HAP-1 (cell line): Measurements from ENCODE around the gene CFAP77.

Source experiments
- DNase-seq, 2 experiments: peaks; one replicate each; pipeline ENCODE4 v3.0.0-alpha.2; 2016 to 2020; ENCODE audit warnings: low spot score in 2 of 2
- H3K27me3 ChIP-seq: fragments of 250-450 bp; sonication (Bioruptor Pico); 2 replicates; pipeline ENCODE4 v1.5.1; 2020; ENCODE audit warnings: low read depth, mild to moderate bottlenecking, moderate library complexity
- H3K36me3 ChIP-seq: fragments of 250-450 bp; sonication (Bioruptor Pico); replicated peaks from 2 replicates; pipeline ENCODE4 v1.5.1; 2020; ENCODE audit warnings: mild to moderate bottlenecking
- H3K4me1 ChIP-seq: fragments of 250-450 bp; sonication (Bioruptor Pico); 2 replicates; pipeline ENCODE4 v1.5.1; 2020; ENCODE audit warnings: mild to moderate bottlenecking
- H3K4me3 ChIP-seq: fragments of 250-450 bp; sonication (Bioruptor Pico); 2 replicates; pipeline ENCODE4 v1.5.1; 2020; ENCODE audit warnings: mild to moderate bottlenecking, moderate library complexity
- H3K9me3 ChIP-seq: fragments of 250-450 bp; sonication (Bioruptor Pico); 2 replicates; pipeline ENCODE4 v1.5.1; 2020; ENCODE audit warnings: mild to moderate bottlenecking, moderate library complexity
- in situ Hi-C: fragments of 300-500 bp; cut with MboI; formaldehyde crosslinking; loops from 3 replicates; pipeline ENCODE4 v1.14.3; 2020; ENCODE audit warnings: low sequenced_read_pairs, inconsistent platforms, mixed read lengths

CFAP77 gene

DNA sequence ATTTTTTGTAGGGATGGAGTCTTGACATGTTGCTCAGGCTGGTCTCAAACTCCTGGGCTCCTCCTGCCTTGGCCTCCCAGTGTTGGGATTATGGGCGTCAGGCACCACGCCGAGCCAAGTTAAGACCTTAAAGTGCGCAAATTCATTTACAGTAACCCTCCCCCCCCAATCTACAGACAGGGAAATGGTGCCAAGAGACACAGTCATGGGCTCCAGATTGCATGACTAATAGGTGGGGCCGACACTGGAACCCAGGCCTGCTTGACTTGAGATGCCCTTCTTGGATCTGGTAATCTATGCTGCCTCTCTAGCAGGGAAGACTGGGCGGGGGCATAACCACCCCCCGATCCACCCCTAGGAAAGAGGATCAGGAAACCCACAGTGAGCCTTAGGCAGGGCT is 22.9 kb upstream of the CFAP77 start:
- no peak for DNase-seq
- Histone ChIP-seq H3K36me3 (peaks cover 70% of the 10 kb centered on the region), H3K27me3 (no peaks in the 10 kb centered on the region), H3K9me3 (no peaks in the 10 kb centered on the region), H3K4me3 (no peak overlapping the region), H3K4me1 (no peaks in the 10 kb centered on the region)
- in situ Hi-C loops, result no loop called here

DNA sequence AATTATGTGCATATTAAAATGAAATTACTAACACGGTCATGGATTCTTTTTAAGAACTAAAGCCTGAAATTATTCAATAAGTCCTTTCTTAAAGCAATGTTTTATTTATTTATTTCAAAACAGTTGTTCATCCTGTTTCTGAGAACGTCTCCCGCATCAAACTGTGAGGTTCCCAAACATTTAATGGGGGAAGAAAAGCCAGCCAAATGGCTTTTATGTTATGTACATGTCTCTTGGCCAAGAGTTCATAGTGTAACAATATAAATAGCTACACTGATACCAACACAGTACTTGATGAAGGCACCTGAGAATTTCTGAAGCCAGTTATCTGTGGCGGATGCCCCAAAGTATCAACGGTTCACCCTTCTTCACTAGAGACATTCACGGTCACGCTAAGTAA is 19.0 kb upstream of the CFAP77 start:
- DNase-seq, result no peak
- Histone ChIP-seq H3K27me3 (no peaks in the 10 kb centered on the region), H3K36me3 (peaks cover 80% of the 10 kb centered on the region), H3K9me3 (no peaks in the 10 kb centered on the region), H3K4me1 (no peaks in the 10 kb centered on the region), H3K4me3 (no peak overlapping the region)
- in situ Hi-C loops, result no loop called here

DNA sequence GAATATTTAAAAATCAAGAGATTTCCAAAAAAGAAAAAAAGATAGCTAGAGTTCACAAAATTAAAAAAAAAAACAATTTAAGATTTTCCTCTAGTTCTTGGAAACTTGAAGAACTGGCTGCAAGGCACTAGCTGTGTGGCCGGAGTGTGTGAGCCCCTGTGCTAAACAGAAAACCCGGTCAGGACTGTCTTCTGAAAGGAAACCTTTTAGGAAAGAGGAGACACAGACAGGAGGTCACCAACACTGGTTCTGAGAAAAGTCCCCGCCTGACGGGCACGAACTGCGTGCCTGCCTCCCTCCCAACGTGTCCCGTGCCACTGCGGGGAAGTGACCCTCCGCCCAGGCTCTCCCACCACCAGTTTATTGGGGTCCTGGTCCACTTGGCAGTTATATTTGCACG is 18.6 kb upstream of the CFAP77 start:
- Histone ChIP-seq H3K9me3 (no peaks in the 10 kb centered on the region), H3K27me3 (no peaks in the 10 kb centered on the region), H3K4me3 (no peak overlapping the region), H3K36me3 (peaks cover 80% of the 10 kb centered on the region), H3K4me1 (no peaks in the 10 kb centered on the region)
- DNase-seq, result no peak
- in situ Hi-C loops, result no loop called here

DNA sequence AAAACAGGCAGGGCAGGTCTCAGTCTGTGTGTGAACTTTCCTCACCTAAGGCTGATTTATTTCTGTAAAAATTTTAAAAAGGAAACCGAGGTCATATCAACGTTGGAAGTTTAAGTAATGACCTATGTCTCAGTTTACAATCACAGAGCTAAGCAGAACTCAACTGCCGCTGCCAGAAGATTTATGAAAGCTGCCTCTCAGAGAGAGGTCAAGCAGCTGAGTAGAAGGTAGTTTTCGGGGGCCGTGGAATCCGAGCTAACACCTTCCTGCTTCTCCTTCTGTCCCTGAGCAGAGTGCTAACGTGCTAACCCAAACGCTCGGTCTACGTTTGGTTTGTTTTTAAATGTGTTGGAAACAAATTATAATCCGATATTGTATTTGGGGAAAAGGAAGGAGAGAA is 14.5 kb upstream of the CFAP77 start:
- Histone ChIP-seq H3K4me1 (no peaks in the 10 kb centered on the region), H3K4me3 (no peak overlapping the region)
- in situ Hi-C loops, result no loop called here

DNA sequence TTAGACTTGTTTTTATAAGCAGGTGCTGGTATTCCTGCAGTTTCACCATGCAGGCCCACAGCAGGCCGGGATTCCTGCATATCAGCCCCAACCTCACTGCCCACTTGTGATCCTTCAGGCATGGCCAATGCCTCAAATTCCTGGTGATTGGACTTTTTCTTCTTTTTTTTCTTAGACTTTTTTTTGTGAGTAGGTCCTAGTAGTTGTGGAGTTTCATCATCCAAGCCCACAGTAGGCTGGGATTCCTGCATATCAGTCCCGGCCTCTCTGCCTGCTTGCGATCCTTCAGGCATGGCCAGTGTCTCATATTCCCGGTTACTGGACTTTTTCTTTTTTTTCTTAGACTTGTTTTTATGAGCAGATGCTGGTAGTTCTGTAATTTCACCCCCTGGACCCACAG is 8.2 kb upstream of the CFAP77 start:
- in situ Hi-C loops, result no loop called here
- H3K4me3 ChIP-seq, result no peak overlapping the region

More for the DNA sequence above, 14.5 kb upstream of the CFAP77 start:
- DNase-seq, result no peak
- Histone ChIP-seq H3K9me3 (no peaks in the 10 kb centered on the region), H3K36me3 (peaks cover 87% of the 10 kb centered on the region), H3K27me3 (no peaks in the 10 kb centered on the region)

DNA sequence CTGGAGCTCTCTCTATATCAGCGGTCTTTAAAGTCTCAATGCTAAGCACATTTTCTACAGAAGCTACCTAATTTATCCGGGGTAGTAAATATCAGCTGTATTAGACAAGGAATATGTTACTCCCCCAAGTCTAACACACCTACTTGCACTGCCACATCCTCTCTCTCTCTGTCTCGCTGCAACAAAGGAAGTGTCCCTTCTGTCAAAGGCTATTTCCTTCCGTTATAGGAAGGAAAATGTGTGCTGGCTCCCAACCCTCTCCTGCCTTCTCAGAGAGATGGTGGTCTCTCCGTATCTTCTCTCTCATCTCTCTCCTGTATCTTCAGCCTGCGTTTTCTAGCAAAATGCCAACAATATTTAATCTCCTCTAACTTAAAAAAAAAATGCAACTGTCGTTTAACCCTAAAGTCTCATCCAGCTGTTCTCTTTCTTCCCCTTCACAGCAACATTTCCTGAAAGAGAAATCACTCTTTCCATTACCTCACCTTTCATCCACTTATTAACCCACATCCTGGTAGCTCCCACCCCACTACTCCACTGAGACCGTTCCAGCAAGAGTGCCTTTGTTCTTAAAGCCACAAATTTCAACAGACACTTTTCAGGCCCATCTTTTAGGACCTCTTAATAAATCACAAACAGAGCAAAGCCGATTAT is 5.7 kb upstream of the CFAP77 start:
- in situ Hi-C loops, result no loop called here
- DNase-seq, result no peak
- no peaks in the 10 kb centered on the region for H3K27me3 ChIP-seq
- H3K9me3 ChIP-seq, result no peaks in the 10 kb centered on the region
- H3K4me3 ChIP-seq, result no peak overlapping the region
- peaks cover 3% of the 10 kb centered on the region for H3K4me1 ChIP-seq
- peaks cover 24% of the 10 kb centered on the region for H3K36me3 ChIP-seq

More for the DNA sequence above, 8.2 kb upstream of the CFAP77 start:
- H3K36me3 ChIP-seq, result peaks cover 47% of the 10 kb centered on the region
- no peaks in the 10 kb centered on the region for H3K9me3 ChIP-seq
- no peaks in the 10 kb centered on the region for H3K27me3 ChIP-seq
- peaks cover under 1% of the 10 kb centered on the region for H3K4me1 ChIP-seq
- no peak for DNase-seq

DNA sequence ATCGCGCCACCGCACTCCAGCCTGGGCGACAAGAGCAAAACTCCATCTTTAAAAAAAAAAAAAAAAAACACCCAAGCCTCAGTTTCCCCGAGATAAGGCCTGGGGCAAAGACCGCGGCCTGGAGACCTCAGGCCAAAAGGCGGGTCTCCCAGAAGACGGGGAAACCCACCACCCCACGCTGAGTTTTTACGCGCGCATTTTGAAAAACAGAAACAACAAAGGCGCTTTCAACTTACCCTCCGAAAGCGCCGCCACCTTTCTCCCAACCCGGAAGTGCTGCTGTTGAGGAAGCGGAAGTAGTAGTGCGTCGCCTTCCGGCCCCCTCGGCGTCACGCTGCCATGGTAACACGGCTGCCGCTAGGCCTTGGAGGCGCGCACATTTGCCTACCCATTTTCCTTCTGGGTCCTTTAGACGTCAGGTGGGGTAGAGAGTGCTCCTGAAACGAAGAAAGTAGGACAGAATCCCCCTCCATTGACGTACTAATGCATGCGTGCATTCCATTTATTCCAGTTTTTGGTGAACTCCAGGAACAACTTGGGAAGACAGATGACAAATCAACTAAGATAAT is 3.4 kb upstream of the CFAP77 start, which contains the start of gene TTF1:
TSS of gene TTF1 (minus strand) at position 287 of the 569 bp plus-strand sequence. CDS start 4,019 bp downstream, outside the sequence.
- DNase-seq, result peak; percentile 90 to 94
- no peaks in the 10 kb centered on the region for H3K9me3 ChIP-seq
- H3K4me1 ChIP-seq, result peaks cover 12% of the 10 kb centered on the region
- in situ Hi-C loops, result no loop called here
- H3K4me3 ChIP-seq, result peak within 1 kb of the TSS; percentile 59
- peaks cover 4% of the 10 kb centered on the region; the same call in 1 of the 2 replicates for H3K36me3 ChIP-seq
- H3K27me3 ChIP-seq, result no peaks in the 10 kb centered on the region

DNA sequence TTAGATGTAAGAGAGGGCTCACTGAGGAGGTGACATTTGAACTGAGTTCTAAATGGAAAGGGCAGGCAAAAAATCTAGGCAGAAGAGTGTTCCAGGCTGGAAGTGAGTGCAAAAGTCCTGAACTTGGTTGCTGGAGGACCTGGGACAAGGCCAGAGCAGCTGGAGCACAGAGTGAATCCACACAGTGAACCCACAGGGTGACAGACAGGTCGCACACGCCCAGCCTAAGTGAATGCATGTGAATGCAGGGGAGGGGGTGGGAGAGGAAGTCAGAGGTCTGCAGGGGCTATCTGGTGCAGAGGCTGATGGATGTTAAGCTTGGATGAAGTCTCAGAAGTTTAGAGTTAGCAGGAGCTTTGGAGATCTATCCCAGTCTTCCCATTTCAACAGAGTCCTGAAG is 2.8 kb upstream of the CFAP77 start:
- H3K27me3 ChIP-seq, result no peaks in the 10 kb centered on the region
- H3K4me1 ChIP-seq, result peaks cover 12% of the 10 kb centered on the region
- H3K4me3 ChIP-seq, result peak overlapping the region; percentile 59
- H3K9me3 ChIP-seq, result no peaks in the 10 kb centered on the region
- in situ Hi-C loops, result no loop called here
- DNase-seq, result no peak
- H3K36me3 ChIP-seq, result peaks cover 4% of the 10 kb centered on the region; the same call in 1 of the 2 replicates

DNA sequence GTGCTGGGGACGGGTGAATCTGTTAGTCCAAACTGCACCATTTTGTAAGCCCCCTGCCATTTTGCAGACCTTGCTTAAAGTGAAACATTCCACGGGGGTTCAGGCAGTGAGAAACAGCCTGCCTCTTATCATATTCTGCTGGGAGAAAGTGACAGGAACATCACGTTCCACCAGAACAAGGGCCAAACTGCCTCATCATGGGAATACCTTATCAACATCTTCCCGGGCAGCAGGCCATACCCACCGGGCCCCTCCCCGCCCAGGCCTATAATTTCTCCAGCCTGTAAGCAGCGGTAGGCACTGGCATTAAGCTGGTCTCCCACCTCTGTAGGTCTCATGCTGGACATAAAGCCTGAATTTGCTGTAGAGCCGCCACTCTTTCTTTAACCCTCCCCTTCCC is 1.5 kb upstream of the CFAP77 start:
- H3K27me3 ChIP-seq, result peaks cover 9% of the 10 kb centered on the region; the same call in 1 of the 2 replicates
- H3K4me1 ChIP-seq, result peaks cover 12% of the 10 kb centered on the region
- no peak overlapping the region for H3K4me3 ChIP-seq
- no peaks in the 10 kb centered on the region for H3K36me3 ChIP-seq
- in situ Hi-C loops, result no loop called here
- no peak for DNase-seq
- no peaks in the 10 kb centered on the region for H3K9me3 ChIP-seq

DNA sequence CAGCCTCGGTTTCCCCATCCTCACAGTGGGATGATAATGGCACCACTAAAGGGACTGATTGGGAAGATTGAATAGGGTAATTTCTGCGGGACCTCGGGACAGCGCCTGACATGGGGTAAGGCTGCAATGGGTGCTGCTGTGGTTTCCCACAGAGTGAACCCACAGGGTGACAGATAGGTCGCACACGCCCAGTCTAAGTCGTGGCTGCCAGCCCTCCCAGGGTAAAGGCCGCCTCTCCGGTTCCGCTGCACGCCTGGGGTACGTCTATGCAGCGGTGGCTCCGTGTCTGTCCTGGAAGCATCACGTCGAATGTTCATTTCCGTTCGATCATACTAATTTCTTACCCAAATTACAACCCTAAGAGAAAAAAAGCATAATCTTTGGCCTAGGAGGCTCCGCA is 631 bp downstream of the CFAP77 start:
- DNase-seq, result no peak
- in situ Hi-C loops, result loop anchor here (5.0 to 10.0 kb wide), 3 partner anchors 97 to 384 kb away; no protein-coding TSS in a partner anchor
- Histone ChIP-seq H3K36me3 (no peaks in the 10 kb centered on the region), H3K4me3 (peak overlapping the region; percentile 43; the same call in 1 of the 2 replicates), H3K9me3 (no peaks in the 10 kb centered on the region), H3K4me1 (peaks cover 14% of the 10 kb centered on the region), H3K27me3 (peaks cover 25% of the 10 kb centered on the region)

DNA sequence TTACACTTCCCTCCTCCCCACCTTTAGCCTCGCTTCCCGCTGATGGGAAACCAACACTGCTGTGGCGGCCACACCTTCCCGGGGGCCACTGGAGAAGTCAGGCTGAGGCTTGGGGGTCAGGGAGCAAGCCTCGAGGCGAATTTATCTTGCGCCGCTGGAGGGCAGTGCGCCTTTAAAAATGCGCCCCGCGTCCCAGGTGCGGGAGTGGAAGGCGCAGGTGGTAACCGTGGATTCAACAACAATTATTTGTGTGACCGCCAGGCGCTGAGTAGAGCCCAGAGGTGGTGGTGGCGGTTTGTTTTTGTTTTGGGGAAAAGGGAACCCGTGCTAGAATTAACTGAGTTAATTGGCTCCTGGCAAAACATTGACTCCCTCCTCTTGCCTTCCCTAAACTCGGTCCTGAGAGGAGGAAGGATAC is 1.1 kb downstream of the CFAP77 start:
- peaks cover 14% of the 10 kb centered on the region for H3K4me1 ChIP-seq
- 0 out of 2 replicates have a peak overlapping the region, but pooled peaks have one; percentile 43 for H3K4me3 ChIP-seq
- in situ Hi-C loops, result loop anchor here (5.0 to 10.0 kb wide), 3 partner anchors 96 to 384 kb away; no protein-coding TSS in a partner anchor
- no peaks in the 10 kb centered on the region for H3K36me3 ChIP-seq
- DNase-seq, result peak; percentile 55 to 84
- peaks cover 28% of the 10 kb centered on the region for H3K27me3 ChIP-seq
- no peaks in the 10 kb centered on the region for H3K9me3 ChIP-seq

DNA sequence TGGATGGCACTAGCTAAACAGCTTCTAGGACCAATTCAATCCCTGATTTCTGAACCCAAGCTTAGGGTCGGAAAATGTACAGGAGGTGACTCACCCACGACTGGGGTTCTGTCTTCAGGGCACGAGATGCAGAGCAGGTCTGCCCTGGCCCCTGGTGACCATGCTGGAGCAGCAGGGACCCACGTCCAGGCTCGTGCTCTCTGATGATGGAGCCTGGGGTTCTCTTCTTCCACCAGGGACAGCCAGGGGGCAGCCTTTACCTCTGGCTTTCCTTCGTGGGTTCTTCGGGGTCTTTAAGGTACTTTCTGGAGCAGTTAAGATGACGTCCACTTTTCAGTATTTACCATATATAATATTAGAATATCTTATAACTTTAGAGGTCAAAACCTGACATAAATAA is 2.1 kb downstream of the CFAP77 start:
- Histone ChIP-seq H3K36me3 (no peaks in the 10 kb centered on the region), H3K9me3 (no peaks in the 10 kb centered on the region), H3K27me3 (peaks cover 28% of the 10 kb centered on the region), H3K4me1 (peaks cover 11% of the 10 kb centered on the region), H3K4me3 (no peak overlapping the region)
- DNase-seq, result peak; percentile 55 to 68
- in situ Hi-C loops, result loop anchor here (5.0 to 10.0 kb wide), 3 partner anchors 95 to 383 kb away; no protein-coding TSS in a partner anchor

DNA sequence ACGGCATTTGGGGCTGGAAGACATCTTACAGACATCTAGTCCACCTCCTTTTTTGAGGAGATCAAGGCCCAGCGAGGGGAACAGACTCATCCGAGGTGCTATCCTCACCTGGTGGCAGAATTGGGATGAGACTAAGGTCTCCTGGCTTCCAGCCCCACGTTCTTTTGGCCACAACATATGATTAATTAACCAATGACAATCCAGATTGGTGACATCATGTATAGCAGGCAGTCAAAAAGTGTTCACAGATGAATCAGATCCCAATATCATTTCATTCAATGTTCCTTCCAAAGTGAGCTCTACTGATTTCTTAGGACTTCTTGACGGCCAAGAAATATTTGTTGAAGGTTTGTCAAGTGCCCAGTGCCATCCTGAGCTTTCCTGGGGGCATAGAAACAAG is 3.9 kb downstream of the CFAP77 start:
- Histone ChIP-seq H3K4me1 (peaks cover 19% of the 10 kb centered on the region), H3K36me3 (no peaks in the 10 kb centered on the region), H3K4me3 (no peak overlapping the region), H3K27me3 (peaks cover 28% of the 10 kb centered on the region), H3K9me3 (no peaks in the 10 kb centered on the region)
- DNase-seq, result no peak
- in situ Hi-C loops, result loop anchor here (5.0 to 10.0 kb wide), 3 partner anchors 93 to 381 kb away; no protein-coding TSS in a partner anchor

DNA sequence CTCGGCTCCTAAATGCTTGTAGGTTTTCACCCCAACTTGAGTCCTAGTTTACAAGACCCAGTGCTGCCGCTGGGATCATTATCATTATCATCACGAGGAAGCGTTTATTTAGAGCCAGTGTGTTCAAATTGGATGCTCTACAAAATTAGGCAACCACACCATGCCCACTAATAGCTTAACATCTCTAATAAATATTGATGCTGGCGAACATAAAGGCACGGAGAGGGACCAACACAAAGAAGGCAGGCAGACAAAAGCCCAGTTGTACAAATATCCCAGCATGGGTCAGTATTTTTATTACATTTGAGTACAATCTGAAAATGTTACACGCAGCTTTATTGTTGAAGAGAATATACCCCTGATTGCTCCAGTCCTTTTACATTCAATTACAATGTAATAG is 4.7 kb downstream of the CFAP77 start:
- no peak for DNase-seq
- peaks cover 21% of the 10 kb centered on the region for H3K4me1 ChIP-seq
- no peaks in the 10 kb centered on the region for H3K36me3 ChIP-seq
- H3K9me3 ChIP-seq, result no peaks in the 10 kb centered on the region
- H3K27me3 ChIP-seq, result peaks cover 28% of the 10 kb centered on the region
- no peak overlapping the region for H3K4me3 ChIP-seq
- in situ Hi-C loops, result loop anchor here (5.0 to 10.0 kb wide), 3 partner anchors 93 to 380 kb away; no protein-coding TSS in a partner anchor
